GM18520 (cell line): Measurements from ENCODE around the gene VAV1.
"Not testable (repeated sequence)": the region's sequence is repeated elsewhere in the genome, so short reads cannot be mapped to it uniquely, and the experiment has no call there.

Experiments used
- ATAC-seq: cut with Tn5 transposase; IDR thresholded peaks from one replicate; pipeline ENCODE4 v1.9.1; 2021; ENCODE audit not compliant: unreplicated experiment

The VAV1 gene

GRCh38 chr19:6737873-6738786, 34.4 kb upstream of the VAV1 start:
- peak; percentile 14 for ATAC-seq

- no peak for ATAC-seq
Observed at GRCh38 chr19:6738787-6739389, 33.6 kb upstream of the VAV1 start.

- ATAC-seq, result no peak
Observed at GRCh38 chr19:6739390-6739882, 33.1 kb upstream of the VAV1 start, which contains the start of gene TRIP10. TRIP10 (plus strand) TSS chr19:6739680; CDS start chr19:6739762, 82 bp downstream.

- ATAC-seq, result no peak
Observed at GRCh38 chr19:6739883-6740588, 32.5 kb upstream of the VAV1 start.

GRCh38 chr19:6740589-6741343, 31.7 kb upstream of the VAV1 start:
- no peak for ATAC-seq

- ATAC-seq, result no peak
Observed at GRCh38 chr19:6743066-6743465, 29.4 kb upstream of the VAV1 start.

- ATAC-seq, result no peak
Observed at GRCh38 chr19:6743714-6744380, 28.7 kb upstream of the VAV1 start.

GRCh38 chr19:6744381-6745301, 27.9 kb upstream of the VAV1 start:
- no peak for ATAC-seq

- ATAC-seq, result no peak
Observed at GRCh38 chr19:6745965-6746364, 26.5 kb upstream of the VAV1 start.

- ATAC-seq, result not testable (repeated sequence)
Observed at GRCh38 chr19:6748543-6748942, 24.0 kb upstream of the VAV1 start.

GRCh38 chr19:6750062-6750461, 22.4 kb upstream of the VAV1 start:
- no peak for ATAC-seq

GRCh38 chr19:6751189-6751588, 21.3 kb upstream of the VAV1 start:
- no peak for ATAC-seq

- ATAC-seq, result no peak
Observed at GRCh38 chr19:6752256-6753177, 20.0 kb upstream of the VAV1 start.

- peak; percentile 51 for ATAC-seq
Observed at GRCh38 chr19:6753178-6754031, 19.1 kb upstream of the VAV1 start.

- ATAC-seq, result no peak
Observed at GRCh38 chr19:6754136-6754535, 18.4 kb upstream of the VAV1 start.

- ATAC-seq, result no peak
Observed at GRCh38 chr19:6754653-6755463, 17.6 kb upstream of the VAV1 start.
